Stimulated activated CD4-positive, alpha-beta T cell treated with anti-CD3 and anti-CD28 coated beads, TNF-alpha, amount 100 ng/mL, for 4 hours (primary cell): ENCODE measurements around the gene STMN3.
"Not testable (repeated sequence)": the region's sequence is repeated elsewhere in the genome, so short reads cannot be mapped to it uniquely, and the experiment has no call there.

Source experiments
- DNase-seq, 3 experiments: peaks; one replicate each; pipeline ENCODE4 v3.0.0-alpha.2; 2020; ENCODE audit warnings: low read depth in 3 of 3

STMN3 gene

GRCh38 chr20:63678667-63679465 is 25.6 kb upstream of the STMN3 start:
- DNase-seq = no peak

- no peak for DNase-seq
Measured at GRCh38 chr20:63678071-63678470, 24.8 kb upstream of the STMN3 start.

GRCh38 chr20:63675681-63676368 is 22.6 kb upstream of the STMN3 start:
- DNase-seq = no peak

GRCh38 chr20:63673951-63674350 is 20.7 kb upstream of the STMN3 start:
- no peak for DNase-seq

GRCh38 chr20:63672666-63673065 is 19.4 kb upstream of the STMN3 start:
- no peak for DNase-seq

- not testable (repeated sequence) for DNase-seq
Measured at GRCh38 chr20:63671695-63672094, 18.5 kb upstream of the STMN3 start.

- DNase-seq = no peak
Measured at GRCh38 chr20:63668351-63668750, 15.1 kb upstream of the STMN3 start.

GRCh38 chr20:63667858-63668257 is 14.6 kb upstream of the STMN3 start:
- DNase-seq = no peak

- no peak for DNase-seq
Measured at GRCh38 chr20:63665708-63666107, 12.5 kb upstream of the STMN3 start.

GRCh38 chr20:63664861-63665594 is 11.8 kb upstream of the STMN3 start:
- DNase-seq = no peak

- no peak for DNase-seq
Measured at GRCh38 chr20:63664143-63664851, 11.1 kb upstream of the STMN3 start.

- no peak for DNase-seq
Measured at GRCh38 chr20:63663332-63664066, 10.3 kb upstream of the STMN3 start.

- no peak for DNase-seq
Measured at GRCh38 chr20:63662813-63663189, 9.6 kb upstream of the STMN3 start.

GRCh38 chr20:63661959-63662812 is 9.0 kb upstream of the STMN3 start:
- no peak for DNase-seq

GRCh38 chr20:63661108-63661507 is 7.9 kb upstream of the STMN3 start:
- DNase-seq = no peak

- DNase-seq = no peak
Measured at GRCh38 chr20:63660622-63661021, 7.4 kb upstream of the STMN3 start.

GRCh38 chr20:63660174-63660573 is 7.0 kb upstream of the STMN3 start:
- not testable (repeated sequence) for DNase-seq

GRCh38 chr20:63659370-63659769 is 6.1 kb upstream of the STMN3 start:
- no peak for DNase-seq

GRCh38 chr20:63658749-63659187 is 5.5 kb upstream of the STMN3 start:
- no peak for DNase-seq
